SK-N-SH (cell line): ENCODE data around the gene THEMIS. TPM values are rescaled to one million over a fixed set of nuclear protein-coding genes. Genes with fewer than 3 reads are reported as not detected.

Experiments used
- CTCF ChIA-PET: fragments of 300-600, 350-600 bp; formaldehyde crosslinking; extraction: SDS; loops from one replicate; lab custom pipeline; 2021; lab: Yijun Ruan, JAX
- POLR2A ChIA-PET: fragments of 350-600 bp; sonication (Branson Sonifier 250); formaldehyde crosslinking; extraction: SDS; loops from one replicate; lab custom pipeline; 2020; ENCODE audit warnings: antibody characterized with exemption, inconsistent platforms; lab: Yijun Ruan, JAX
- DNase-seq: peaks from one replicate; pipeline ENCODE4 v3.0.0; 2012
- H2AFZ ChIP-seq: fragments of 200-600 bp; sonication (generic); 2 replicates; pipeline ENCODE4 v1.8.1; 2016; ENCODE audit warnings: antibody characterized with exemption, mild to moderate bottlenecking, low read depth
- H3F3A ChIP-seq: fragments of 200-600 bp; sonication (generic); replicated peaks from 2 replicates; pipeline ENCODE3; 2016; ENCODE audit warnings: antibody characterized with exemption, mild to moderate bottlenecking; ENCODE audit not compliant: insufficient read depth
- H3K27ac ChIP-seq, 2 experiments: fragments of 200-500 bp in 1 of 2; fragments of 200-600 bp in 1 of 2; sonication (Bioruptor generic) in 1 of 2; sonication (generic), shearing (Covaris generic) in 1 of 2; 2 replicates each; pipeline versions ENCODE4 v1.5.1 to v1.6.1; 2014 to 2016; ENCODE audit warnings: low read depth in 2 of 2, inconsistent platforms in 1 of 2, low read length in 1 of 2, mild to moderate bottlenecking in 1 of 2, mixed read lengths in 1 of 2
- H3K27me3 ChIP-seq: fragments of 200-600 bp; sonication (generic), shearing (Covaris generic); 2 replicates; pipeline ENCODE4 v1.6.1; 2016; ENCODE audit warnings: mixed run types; ENCODE audit not compliant: insufficient read depth
- H3K36me3 ChIP-seq, 2 experiments: fragments of 200-500 bp in 1 of 2; fragments of 200-600 bp in 1 of 2; sonication (Bioruptor generic) in 1 of 2; sonication (generic) in 1 of 2; replicated peaks in 1 of 2; 2 replicates each; pipeline versions ENCODE3 to v1.5.1; 2014 to 2016; ENCODE audit warnings: low read length in 1 of 2, mild to moderate bottlenecking in 1 of 2; ENCODE audit not compliant: insufficient read depth in 2 of 2, control insufficient read depth in 1 of 2
- H3K4me1 ChIP-seq, 2 experiments: fragments of 200-500 bp in 1 of 2; fragments of 200-600 bp in 1 of 2; sonication (Bioruptor generic) in 1 of 2; sonication (generic), shearing (Covaris generic) in 1 of 2; 2 replicates each; pipeline versions ENCODE4 v1.5.1 to v1.6.1; 2014 to 2016; ENCODE audit warnings: low read depth in 1 of 2, low read length in 1 of 2, mixed run types in 1 of 2; ENCODE audit not compliant: insufficient read depth in 2 of 2, control insufficient read depth in 1 of 2
- H3K4me2 ChIP-seq: fragments of 200-600 bp; sonication (generic), shearing (Covaris generic); 2 replicates; pipeline ENCODE4 v1.6.1; 2017; ENCODE audit warnings: mixed run types
- H3K4me3 ChIP-seq, 2 experiments: fragments of 200-500 bp in 1 of 2; fragments of 200-600 bp in 1 of 2; sonication (Bioruptor generic) in 1 of 2; sonication (generic), shearing (Covaris generic) in 1 of 2; 2 replicates each; pipeline versions ENCODE4 v1.5.1 to v1.8.1; 2014 to 2016; ENCODE audit warnings: low read depth in 2 of 2, inconsistent platforms in 1 of 2, low read length in 1 of 2, mild to moderate bottlenecking in 1 of 2, mixed read lengths in 1 of 2, moderate library complexity in 1 of 2
- H3K79me2 ChIP-seq: fragments of 200-600 bp; sonication (generic); 2 replicates; pipeline ENCODE4 v1.8.1; 2017; ENCODE audit warnings: mild to moderate bottlenecking; ENCODE audit not compliant: insufficient read depth
- H3K9ac ChIP-seq: fragments of 200-600 bp; sonication (generic); 2 replicates; pipeline ENCODE4 v1.6.1; 2017; ENCODE audit warnings: mixed run types
- H3K9me2 ChIP-seq: fragments of 200-600 bp; sonication (generic); 2 replicates; pipeline ENCODE4 v1.6.1; 2017; ENCODE audit warnings: mixed run types
- H3K9me3 ChIP-seq: fragments of 200-600 bp; sonication (generic); 2 replicates; pipeline ENCODE4 v1.6.1; 2017; ENCODE audit warnings: mixed run types, mild to moderate bottlenecking, moderate library complexity
- H4K20me1 ChIP-seq: fragments of 200-600 bp; sonication (generic); 2 replicates; pipeline ENCODE4 v1.6.1; 2017; ENCODE audit warnings: mild to moderate bottlenecking, mixed run types; ENCODE audit not compliant: insufficient read depth
- ELF1 ChIP-seq: IDR thresholded peaks from 2 replicates; pipeline ENCODE4 v1.4.0; 2012
- GATA2 ChIP-seq: sonication (generic); formaldehyde crosslinking; IDR thresholded peaks from 2 replicates; pipeline ENCODE4 v1.5.0; 2020; ENCODE audit warnings: mild to moderate bottlenecking, missing genetic modification reagents
- IRF3 ChIP-seq: fragments of 150-350 bp; IDR thresholded peaks from 2 replicates; pipeline ENCODE4 v1.6.1; 2016; ENCODE audit warnings: mild to moderate bottlenecking, low read depth, low read length
- MXI1 ChIP-seq: IDR thresholded peaks from 2 replicates; pipeline ENCODE4 v1.6.1; 2012; ENCODE audit warnings: mild to moderate bottlenecking, low read depth, low read length, improper control_type of control experiment
- PBX3 ChIP-seq: IDR thresholded peaks from 2 replicates; pipeline ENCODE4; 2012
- REST ChIP-seq: IDR thresholded peaks from 2 replicates; pipeline ENCODE4 v1.6.1; 2012; ENCODE audit warnings: mild to moderate bottlenecking, low read depth, low read length, moderate library complexity
- RXRA ChIP-seq: IDR thresholded peaks from 2 replicates; pipeline ENCODE4 v1.4.0; 2012; ENCODE audit warnings: low read depth, mild to moderate bottlenecking, borderline replicate concordance
- SMC3 ChIP-seq: IDR thresholded peaks from 2 replicates; pipeline ENCODE4 v1.6.1; 2012; ENCODE audit warnings: low read depth, low read length, improper control_type of control experiment
- TCF12 ChIP-seq: IDR thresholded peaks from 2 replicates; pipeline ENCODE4 v1.4.0; 2012
- TEAD4 ChIP-seq: IDR thresholded peaks from 2 replicates; pipeline ENCODE4 v1.4.0; 2012; ENCODE audit warnings: mild to moderate bottlenecking, borderline replicate concordance; ENCODE audit not compliant: insufficient read depth
- YY1 ChIP-seq: IDR thresholded peaks from 2 replicates; pipeline ENCODE4 v1.4.0; 2012; ENCODE audit warnings: low read depth, mild to moderate bottlenecking
- ZBTB33 ChIP-seq: IDR thresholded peaks from 2 replicates; pipeline ENCODE4 v1.4.0; 2012; ENCODE audit warnings: low read depth, borderline replicate concordance
- WGBS: methylation state at CpG from one replicate; pipeline ENCODE4 v1.1.6; 2017; ENCODE audit warnings: low lambda C conversion rate; 5-methylcytosine and 5-hydroxymethylcytosine counted together
- polyA plus RNA-seq, 3 experiments: library from polyadenylated mRNA; depleted of rRNA; stranded (reverse); fragments of >200 nt; gene quantifications; 2 replicates each; pipeline ENCODE4 v1.2.3, GENCODE V29; 2012

THEMIS gene
- polyA plus RNA-seq, 1 of the 3 experiments (the other 2 are of a cell fraction), result not detected

GRCh38 chr6:127796713-127797112, 104.1 kb downstream of the THEMIS start:
- no peak for DNase-seq
- 95% methylated on average over 1 of the region's 1 CpG for WGBS
- Histone ChIP-seq H2AFZ (no peak overlapping the region), H3K27me3 (no peaks in the 10 kb centered on the region), H3K9me3 (no peaks in the 10 kb centered on the region)
- TF ChIP-seq PBX3 (no peak), SMC3 (no peak), TCF12 (no peak), TEAD4 (no peak), GATA2 (CRISPR knock-in tag) (no peak), ZBTB33 (no peak), ELF1 (no peak), YY1 (no peak), IRF3 (no peak), REST (no peak), MXI1 (no peak), RXRA (no peak)
- TF ChIP-seq, all 33 proteins: peak for 0
- H3K36me3 ChIP-seq, result no peaks in the 10 kb centered on the region
- ChIA-PET CTCF (interaction anchor here (1.0 kb wide), 1 partner anchor 10 kb away, joined by 3 read pairs; no protein-coding TSS in a partner anchor), POLR2A (no interaction called here)
- no peak overlapping the region for H3K4me3 ChIP-seq
- no peak overlapping the region for H3K4me2 ChIP-seq
- H3F3A ChIP-seq, result no peaks in the 10 kb centered on the region
- no peaks in the 10 kb centered on the region for H4K20me1 ChIP-seq
- no peaks in the 10 kb centered on the region for H3K79me2 ChIP-seq
- no peaks in the 10 kb centered on the region for H3K4me1 ChIP-seq
- no peak overlapping the region for H3K9ac ChIP-seq
- H3K9me2 ChIP-seq, result no peaks in the 10 kb centered on the region
- no peak overlapping the region for H3K27ac ChIP-seq
